Stimulated activated naive CD4-positive, alpha-beta T cell treated with Interleukin-2 at 50 U/mL for 16 hours (primary cell): ENCODE results near the gene RASA4B.
"Not testable (repeated sequence)": the region's sequence is repeated elsewhere in the genome, so short reads cannot be mapped to it uniquely, and the experiment has no call there.

Source experiments
- DNase-seq: peaks from one replicate; lab custom pipeline; 2025; lab: John Stamatoyannopoulos, UW

The RASA4B gene

DNA sequence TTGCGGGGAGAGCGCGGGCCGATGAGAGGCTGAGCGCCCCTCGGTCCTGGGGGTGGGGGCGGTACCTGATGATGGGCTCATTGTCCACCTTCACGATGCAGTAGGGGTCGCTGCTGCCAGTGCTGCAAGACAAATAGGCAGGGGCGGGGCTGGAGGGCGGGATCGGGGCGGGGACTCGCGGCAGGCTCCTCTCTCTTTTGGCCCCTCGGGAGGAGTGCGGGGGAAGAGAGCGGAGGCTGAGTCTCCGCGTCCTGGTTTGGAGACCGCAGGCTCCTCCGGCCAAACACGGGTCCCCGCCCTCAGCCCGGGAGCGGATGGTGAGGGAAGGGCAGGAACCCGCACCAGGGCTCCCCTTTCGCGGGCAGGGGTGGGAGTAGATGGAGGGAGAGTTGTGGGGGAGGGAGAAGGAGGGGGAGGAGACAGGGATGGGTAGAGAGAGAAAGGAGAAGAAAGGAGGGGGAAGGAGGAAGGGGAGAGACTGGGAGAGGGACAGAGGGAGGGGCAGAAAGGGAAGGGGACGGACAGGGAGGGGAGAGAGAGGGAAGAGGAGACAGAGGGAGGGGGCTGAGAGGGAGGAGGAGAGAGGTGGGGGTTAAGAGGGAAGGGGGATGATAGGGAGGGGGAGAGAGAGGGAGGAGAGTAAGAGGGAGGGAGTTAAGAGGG lies 5.6 kb downstream of the RASA4B start:
- not testable (repeated sequence) for DNase-seq

DNA sequence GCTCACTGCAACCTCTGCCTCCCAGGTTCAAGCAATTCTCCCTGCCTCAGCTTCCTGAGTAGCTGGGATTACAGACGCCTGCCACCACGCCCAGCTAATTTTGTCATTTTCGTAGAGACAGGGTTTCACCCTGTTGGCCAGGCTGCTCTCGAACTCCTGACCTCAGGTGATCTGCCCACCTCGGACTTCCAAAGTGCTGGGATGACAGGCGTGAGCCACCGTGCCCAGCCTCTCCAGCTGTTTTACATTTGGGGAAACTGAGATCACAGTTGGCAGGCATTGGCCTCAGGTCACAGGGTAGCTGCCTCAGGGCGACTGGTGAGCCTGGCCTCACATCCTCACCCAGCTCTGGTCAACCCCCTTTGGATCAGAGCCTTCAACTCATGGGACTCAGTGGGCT lies 7.0 kb downstream of the RASA4B start:
- not testable (repeated sequence) for DNase-seq

DNA sequence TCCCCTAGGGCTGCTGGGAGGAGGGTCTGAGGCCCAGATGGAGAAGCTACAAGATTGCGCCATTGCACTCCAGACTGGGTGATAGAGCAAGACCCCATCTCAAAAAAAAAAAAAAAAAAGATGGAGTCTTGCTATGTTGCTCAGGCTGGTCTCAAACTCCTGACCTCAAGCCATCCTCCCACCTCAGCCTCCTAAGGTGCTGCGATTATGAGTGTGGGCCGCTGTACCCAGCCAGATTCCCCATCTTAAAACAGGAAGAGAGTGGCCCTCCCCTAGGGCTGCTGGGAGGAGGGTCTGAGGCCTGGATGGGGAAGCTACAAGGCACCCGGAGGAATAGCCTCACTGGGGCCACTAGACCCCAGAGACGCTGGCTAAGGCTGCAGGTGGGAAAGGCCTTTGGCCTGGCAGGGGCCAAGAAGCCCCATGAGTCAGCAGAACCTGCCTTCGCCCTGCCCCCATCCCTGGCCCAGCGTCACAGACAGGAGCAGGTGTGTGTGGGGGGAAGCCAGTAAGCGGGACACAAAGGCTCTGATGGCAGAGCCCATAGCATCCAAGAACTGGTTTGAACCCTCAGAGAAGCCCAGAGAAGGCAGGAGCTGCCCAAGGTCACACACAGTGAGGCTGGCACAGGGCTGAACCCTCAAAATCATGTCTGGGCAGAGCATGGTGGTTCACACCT lies 10.0 kb downstream of the RASA4B start:
- not testable (repeated sequence) for DNase-seq

DNA sequence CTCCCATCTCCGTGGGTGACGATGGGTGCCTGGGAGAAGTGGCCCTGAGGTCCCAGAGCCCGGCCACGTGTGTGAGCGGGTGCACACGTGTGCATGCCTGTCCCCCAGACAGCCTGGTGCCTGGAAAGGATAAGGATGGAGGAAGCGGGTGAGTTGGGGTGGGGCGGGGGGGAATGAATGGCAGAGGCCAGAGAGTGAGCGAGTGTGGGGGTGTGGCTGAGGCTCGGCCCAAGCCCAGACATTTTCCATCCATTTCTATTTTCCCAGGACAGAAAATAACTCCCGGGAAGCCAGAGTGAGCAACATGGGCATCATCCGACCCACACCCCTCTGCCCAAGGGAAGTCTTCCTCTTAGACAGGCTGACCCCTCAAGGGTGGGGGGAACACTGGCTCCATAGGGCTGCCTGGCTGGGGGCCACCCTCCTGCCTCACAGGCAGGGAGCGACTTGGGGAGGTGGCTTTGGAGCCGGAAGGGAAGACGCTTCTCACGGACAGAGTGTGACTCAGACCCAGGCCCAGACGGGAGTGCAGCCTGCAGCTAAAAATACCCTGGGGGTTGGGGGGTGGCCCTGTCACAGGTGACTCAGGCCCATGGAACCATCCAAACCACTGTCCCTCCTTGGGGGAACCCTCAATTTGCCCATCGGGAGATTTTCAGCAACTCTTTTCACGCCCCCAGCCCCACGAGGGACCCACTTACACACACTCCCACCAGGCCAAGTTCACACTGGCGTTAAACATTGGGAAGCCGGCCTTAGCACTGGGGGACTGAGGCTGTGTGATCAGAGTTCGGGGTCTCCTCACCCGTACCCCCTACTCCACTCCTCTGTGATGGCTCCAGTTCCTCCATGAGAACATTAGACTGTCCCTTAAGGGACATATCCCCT lies 12.0 kb downstream of the RASA4B start:
- DNase-seq = not testable (repeated sequence)

DNA sequence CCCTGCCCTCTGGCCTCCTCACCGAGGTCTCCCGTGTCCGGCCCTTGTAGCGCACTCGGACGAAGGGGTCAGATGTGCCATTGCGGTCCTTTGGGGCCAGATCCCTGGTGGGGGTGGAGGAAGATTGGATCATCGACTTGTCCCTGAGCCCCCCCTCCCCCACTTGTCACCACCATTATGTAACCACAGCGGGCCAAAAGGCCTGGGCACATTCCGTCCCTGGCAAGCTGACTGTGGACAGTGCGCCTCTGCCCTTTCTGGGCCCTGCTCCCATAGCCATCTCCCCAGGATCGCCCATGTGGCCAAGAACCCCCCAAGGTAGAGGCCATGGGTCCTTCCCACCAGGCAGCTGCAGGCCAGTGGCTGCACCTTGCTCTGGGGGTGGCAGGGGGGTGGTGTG lies 14.4 kb downstream of the RASA4B start:
- DNase-seq = not testable (repeated sequence)

DNA sequence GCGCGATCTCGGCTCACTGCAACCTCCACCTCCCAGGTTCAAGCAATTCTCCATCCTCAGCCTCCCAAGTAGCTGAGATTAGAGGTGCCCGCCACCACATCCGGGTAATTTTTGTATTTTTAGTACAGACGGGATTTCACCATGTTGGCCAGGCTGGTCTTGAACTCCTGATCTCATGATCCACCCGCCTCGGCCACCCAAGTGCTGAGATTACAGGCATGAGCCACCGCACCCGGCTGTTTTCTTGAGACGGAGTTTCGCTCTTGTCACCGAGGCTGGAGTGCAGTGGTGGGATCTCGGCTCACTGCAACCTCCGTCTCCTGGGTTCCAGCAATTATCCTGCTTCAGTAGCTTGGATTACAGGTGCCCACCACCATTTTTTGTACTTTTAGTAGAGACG lies 19.3 kb downstream of the RASA4B start:
- DNase-seq = not testable (repeated sequence)

DNA sequence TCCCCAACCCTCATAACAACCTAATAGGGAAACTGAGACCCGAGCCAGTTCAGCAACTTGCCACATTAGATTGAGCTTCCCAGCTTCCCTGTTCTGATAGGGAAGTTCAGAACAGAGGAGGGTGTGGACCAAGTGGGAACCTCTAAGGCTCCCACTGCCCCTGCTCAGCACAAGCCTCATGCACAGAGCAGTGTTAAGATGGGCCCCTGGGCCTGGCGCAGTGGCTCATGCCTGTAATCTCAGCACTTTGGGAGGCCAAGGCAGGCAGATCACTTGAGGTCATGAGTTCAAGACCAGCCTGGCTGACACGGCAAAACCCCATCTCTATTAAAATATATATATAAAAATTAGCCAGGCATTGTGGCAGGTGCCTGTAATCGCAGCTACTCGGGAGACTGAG lies 20.3 kb downstream of the RASA4B start:
- DNase-seq = not testable (repeated sequence)

DNA sequence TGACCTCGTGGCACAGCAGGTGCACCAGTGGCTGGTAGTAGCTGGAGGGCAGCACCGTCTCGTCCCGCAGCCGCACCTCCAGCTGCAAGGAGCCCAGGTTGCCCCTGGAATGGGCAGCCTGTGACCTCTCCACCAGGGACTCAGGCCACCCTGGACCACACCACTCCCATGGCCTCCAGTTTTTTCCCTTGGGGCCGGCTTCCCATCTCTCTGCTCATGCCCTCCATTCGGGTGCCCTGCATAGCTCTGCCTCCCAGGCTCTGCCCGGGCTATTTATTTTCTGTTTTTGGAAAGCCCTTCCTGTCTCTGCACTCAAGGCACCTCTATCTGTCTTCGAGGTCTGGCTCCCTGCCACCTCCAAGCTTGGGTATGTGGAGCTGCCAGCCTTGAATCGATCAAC lies 20.7 kb downstream of the RASA4B start:
- not testable (repeated sequence) for DNase-seq

DNA sequence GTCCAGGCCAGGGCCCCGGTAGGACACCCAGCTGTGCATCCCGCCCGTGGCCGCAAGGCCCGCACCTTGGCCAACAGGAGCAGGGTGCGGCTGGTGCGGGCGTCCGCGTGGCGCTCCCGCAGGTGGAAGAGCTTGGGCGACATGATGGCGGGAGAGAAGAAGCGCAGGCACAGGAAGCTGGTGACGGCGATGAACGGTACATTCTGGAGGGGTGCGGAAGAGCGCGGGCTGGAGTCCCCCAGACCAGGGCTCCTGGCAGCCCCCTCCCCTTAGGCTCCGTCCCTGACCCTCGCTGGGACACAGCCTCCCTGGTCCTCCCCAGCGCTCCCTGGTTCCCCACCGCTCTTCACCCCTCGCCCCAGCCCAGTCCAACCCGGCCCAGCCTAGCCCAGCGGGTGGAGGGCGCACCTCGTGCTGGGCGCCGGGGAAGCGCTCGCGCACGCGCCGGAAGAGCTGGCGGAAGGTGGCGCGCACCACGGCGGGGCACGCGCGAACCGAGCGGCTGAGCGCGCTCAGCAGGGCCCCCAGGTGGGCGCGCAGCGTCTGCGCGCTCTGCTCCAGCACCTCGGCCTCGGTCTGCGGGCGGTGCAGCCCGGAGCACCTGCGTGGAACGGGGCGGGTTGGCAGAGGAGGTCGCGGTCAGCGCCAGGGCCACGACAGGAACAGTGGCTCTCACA lies 23.0 kb downstream of the RASA4B start:
- DNase-seq = not testable (repeated sequence)

DNA sequence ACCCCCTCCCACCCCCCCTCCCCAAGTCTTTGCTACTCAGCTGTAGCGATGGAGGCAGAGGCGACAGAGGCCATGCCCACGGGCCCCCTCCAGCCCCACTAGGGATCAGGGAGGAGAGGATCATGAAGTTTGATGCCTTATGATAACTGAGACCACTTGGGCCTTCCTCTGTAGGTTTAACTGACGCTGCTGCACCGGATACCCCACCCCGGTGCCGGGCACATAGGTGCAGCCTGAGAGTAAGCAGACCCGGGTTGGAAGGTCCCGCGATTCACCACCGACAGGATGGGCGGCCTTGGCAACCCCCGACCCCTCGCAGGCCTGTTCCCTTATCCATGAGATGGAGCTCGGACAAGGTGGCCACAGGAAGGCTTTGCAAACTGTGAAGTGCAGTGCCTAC lies 23.6 kb downstream of the RASA4B start:
- not testable (repeated sequence) for DNase-seq

DNA sequence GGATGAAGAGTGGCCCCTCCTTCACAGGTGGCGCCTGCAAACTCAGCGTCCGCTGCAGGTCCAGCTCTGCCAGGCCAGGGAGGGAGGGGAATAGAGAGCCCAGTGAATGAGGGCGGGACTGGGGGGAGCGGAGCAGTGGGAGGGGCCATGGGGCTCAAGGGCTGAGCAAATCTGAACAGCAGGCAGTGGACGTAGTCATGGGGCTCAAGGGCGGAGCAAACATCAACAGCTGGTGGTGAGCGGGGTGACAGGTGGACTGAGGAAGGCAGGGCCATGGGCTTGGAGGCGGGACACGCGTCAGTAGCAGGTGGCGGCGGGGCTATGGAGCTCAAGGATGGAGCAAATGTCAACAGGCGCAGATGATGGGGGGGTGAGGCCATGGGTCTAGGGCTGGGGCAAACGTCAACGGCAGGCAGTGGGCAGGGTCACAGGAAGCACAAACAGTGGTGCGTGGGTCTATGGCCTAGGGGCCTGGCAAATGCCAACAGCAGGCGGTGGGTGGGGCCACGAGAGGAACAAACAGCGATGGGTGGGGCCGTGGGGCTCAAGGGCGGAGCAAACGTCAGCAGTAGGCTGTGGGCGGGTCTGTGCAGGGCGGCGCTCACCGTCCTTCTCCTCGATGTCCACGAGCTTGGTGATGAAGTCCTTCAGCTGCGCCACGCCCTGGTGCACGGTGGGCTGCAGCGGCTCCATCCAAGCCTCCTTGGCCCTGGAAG lies 24.2 kb downstream of the RASA4B start:
- not testable (repeated sequence) for DNase-seq

DNA sequence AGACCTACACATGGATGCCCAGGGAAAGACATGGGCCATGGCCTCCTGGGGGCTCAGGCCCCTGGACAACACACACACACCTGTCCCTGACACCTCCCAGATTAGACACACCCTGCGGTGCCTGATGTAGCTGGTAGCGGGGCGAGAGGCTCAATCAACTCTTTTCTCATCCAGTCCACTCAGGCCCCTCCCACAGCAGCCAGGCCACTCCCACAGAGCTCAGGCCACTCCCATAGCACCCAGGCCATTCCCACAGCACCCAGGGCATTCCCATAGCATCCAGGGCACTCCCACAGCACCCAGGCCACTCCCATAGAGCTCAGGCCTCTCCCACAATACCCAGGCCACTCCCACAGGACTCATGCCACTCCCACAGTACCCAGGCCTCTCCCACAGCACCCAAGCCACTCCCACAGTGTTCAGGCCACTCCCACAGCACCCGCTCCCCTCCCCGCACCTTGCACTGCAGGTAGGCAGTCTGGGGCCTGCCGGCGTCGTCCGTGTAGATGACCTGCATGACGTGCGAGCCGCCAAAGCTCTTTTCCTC lies 27.0 kb downstream of the RASA4B start:
- not testable (repeated sequence) for DNase-seq

DNA sequence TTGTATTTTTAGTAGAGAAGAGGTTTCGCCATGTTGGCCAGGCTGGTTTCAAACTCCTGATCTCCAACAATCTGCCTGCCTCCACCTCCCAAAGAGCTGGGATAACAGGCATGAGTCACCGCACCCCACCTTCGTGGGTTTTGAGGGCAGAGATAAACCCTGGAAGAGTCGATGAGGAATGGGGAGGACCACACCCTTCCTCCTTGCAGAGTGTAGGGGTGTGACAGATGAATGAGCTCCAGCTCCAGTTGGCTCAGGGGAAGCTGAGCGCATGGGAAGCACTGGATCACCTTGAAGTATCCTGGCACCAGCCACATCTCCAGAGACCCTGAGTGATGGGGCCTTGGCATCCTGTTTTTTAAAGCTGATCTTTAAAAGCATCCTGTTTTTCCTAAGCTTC lies 33.3 kb downstream of the RASA4B start:
- DNase-seq = not testable (repeated sequence)

DNA sequence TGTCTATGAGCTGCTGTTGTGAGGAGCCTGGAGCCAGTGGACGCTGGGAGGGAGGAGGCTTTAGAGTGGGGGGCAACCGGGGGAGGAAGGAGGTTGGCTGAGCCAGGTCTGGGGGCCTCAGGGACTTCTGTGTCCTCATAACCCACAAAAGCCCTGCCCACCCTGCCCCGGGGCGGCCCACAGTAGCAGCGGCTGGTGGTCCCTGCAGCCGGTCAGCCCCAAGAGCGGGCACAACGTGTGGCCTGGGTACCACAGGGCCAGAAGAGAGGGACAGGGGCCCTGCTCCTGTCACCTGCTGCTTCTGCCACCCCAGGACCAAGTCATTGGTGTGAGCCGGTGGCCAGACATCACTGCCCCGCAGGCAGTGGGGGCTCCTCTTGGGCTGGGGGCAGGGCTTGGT lies 35.6 kb downstream of the RASA4B start:
- not testable (repeated sequence) for DNase-seq

DNA sequence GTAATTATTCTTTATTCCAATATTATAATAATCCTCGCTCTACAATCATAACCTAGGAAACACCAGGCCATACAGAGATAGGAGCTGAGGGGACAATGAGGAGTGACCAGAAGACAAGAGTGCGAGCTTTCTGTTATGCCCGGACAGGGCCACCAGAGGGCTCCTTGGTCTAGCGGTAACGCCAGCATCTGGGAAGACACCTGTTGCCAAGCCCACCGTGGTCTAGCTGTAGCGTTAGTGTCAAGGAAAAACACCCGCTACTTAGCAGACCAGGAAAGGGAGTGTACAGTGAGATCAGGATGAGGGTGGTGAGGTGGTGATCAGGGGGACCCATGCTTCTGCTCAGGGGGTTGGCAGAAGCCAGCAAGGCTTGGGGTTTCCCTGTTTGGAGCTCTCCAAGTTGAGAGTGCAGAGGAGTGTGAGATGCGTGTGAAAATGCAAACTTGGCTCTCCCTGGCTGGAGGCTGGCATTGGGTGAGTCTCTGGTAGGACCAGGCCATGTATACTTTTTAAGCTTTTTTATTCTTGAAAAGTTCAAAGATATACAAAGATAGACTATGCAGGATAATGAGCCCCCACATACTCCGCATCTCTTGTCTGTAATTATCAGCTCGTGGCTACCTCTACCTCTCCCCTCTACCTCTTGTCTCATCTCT lies 37.5 kb downstream of the RASA4B start:
- not testable (repeated sequence) for DNase-seq

DNA sequence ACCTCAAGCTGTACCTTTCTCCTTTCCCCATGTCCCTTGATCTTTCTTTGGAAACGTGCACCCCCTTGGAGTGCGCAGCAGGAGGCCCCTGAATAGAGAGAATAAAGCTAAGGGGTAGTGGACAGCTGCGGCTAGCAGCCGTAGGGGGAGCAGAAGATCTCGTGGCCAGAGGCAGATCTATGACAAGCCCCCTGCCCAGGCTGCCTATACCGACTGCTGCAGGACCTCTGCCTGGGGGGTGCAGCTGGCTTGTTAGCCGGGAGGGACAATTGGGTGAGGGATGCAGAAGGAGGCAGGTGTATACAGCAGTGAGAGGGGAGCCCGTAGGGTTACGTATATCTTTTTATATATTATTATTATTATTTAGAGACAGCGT lies 38.4 kb downstream of the RASA4B start:
- not testable (repeated sequence) for DNase-seq

DNA sequence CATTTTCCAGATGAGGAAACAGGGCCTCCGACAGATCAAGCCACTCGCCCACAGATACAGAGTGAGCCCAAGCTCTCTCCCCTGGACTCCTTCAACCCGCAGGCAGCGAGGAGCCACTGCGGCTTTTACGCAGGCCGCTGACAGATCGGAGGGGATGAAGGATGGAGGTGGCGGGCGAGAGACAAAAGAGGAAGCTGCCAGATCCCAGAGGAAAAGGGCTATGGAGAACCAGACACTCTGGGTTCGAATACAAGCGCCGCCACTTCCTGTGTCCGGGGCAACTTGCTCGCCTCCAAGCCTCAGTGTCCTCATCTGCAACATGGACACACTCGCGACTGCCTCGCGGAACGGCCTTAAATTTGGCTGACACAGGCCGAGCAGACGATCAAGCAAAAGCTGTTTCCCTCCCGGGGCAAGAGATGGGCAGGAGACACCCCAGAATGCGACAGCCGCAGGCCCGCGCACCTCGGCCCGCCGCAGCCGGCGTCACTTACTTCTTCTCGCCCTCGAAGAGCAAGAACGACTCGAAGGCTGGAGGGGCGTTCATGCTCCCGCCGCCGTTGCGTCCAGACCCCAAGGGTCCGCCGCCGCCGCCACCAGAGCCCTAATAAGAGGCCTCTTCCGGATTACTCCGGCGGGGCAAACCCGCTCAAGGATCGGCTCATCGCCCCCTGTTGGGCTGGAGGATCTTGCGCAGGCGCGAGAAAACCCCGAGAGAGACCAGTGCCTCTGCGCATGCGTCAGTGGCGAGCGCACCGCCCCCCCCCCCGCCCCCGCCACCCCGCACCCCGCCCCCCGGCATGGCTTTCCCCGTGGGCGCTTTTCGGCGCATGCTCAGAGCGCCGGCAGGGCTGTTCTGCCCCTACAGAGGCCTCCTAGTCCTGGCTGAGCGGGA lies 39.0 kb downstream of the RASA4B start, which contains the start of gene POLR2J:
TSS of gene POLR2J (minus strand) at position 609 of the 895 bp plus-strand sequence. CDS start at position 547, 62 bp downstream.
- not testable (repeated sequence) for DNase-seq

DNA sequence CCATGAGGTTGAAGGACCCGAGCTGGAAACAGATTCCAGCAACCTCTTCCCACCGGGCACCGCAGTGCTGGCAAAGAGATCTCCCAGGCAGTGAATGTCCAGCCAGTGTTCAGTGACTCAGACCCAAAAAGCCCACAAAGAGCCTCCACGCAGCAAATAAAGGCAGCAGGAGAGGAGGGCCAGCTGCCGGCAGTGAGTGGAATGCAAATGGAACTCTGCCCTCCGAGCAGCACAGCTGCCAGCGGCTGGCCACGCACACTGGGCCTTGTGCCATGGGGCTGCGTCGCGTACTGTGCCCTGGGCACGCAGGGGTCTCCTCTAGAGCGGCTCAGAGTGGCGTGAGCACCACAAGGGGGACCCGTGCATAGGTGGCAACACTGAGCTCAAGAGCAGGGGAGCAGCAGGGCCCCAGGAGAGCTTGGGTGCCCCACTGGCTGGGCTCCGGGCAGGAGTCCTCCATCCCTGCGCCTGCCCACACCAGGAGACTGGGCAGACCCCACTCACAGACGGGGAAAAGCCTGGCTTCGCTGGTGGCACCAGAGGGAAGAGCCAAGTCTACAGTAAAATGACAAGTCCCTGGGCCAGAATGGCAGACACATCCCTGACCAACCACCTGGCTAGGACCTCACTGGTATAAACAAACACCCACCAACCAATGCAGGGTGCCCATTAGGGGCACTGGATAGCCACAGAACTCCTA lies 42.7 kb downstream of the RASA4B start:
- not testable (repeated sequence) for DNase-seq

DNA sequence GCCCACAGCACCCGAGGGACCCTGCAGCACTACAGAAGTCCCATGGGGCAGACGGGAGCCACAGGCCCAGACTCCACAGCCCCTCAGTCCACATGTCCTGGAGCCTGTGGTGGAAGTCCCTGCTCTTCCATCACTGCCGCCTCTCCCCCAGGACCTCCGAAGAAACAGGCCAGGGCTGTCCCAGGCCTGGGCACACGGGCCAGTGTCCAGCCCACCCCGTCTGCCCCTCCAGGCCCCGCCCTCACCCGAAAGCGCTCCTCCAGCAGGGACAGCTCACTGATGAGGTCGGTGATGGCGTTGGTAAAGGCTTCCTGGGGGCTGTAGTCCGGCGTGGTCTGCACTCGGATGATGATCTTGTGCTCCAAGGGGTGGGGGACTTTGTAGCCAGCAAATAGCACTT lies 43.5 kb downstream of the RASA4B start:
- DNase-seq = not testable (repeated sequence)
